Smooth muscle cell (in vitro differentiated cells): ENCODE data around the gene B4GALT7. TPM values are rescaled to one million over a fixed set of nuclear protein-coding genes. Genes with fewer than 3 reads are reported as not detected.
"Not testable (repeated sequence)": the region's sequence is repeated elsewhere in the genome, so short reads cannot be mapped to it uniquely, and the experiment has no call there.

Experiments
- DNase-seq: peaks from one replicate; lab custom pipeline; 2025; ENCODE audit not compliant: unreplicated experiment; lab: John Stamatoyannopoulos, UW
- H2AFZ ChIP-seq: fragments of 200-600 bp; sonication (generic); 2 replicates; pipeline ENCODE4 v1.6.0; 2016; ENCODE audit warnings: antibody characterized with exemption, low read depth, mild to moderate bottlenecking
- H3F3A ChIP-seq: fragments of 200-600 bp; sonication (generic); 2 replicates; pipeline ENCODE4 v1.6.0; 2017; ENCODE audit warnings: antibody characterized with exemption, low read depth
- H3K27ac ChIP-seq: fragments of 200-600 bp; sonication (generic); 2 replicates; pipeline ENCODE4 v1.5.1; 2016; ENCODE audit warnings: low read depth, mild to moderate bottlenecking
- H3K27me3 ChIP-seq: fragments of 200-600 bp; sonication (generic); 2 replicates; pipeline ENCODE4 v1.6.1; 2016; ENCODE audit warnings: low read depth, mild to moderate bottlenecking
- H3K36me3 ChIP-seq: fragments of 200-600 bp; sonication (generic); 2 replicates; pipeline ENCODE4 v1.5.1; 2016; ENCODE audit warnings: low read depth
- H3K4me1 ChIP-seq: fragments of 200-600 bp; sonication (generic); 2 replicates; pipeline ENCODE4 v1.5.1; 2016; ENCODE audit warnings: low read depth
- H3K4me2 ChIP-seq: fragments of 200-600 bp; sonication (generic); 2 replicates; pipeline ENCODE4 v1.6.0; 2016; ENCODE audit warnings: mild to moderate bottlenecking
- H3K4me3 ChIP-seq: fragments of 200-600 bp; sonication (generic); 2 replicates; pipeline ENCODE4 v1.5.1; 2016; ENCODE audit warnings: mild to moderate bottlenecking
- H3K79me2 ChIP-seq: fragments of 200-600 bp; sonication (generic); 2 replicates; pipeline ENCODE4 v1.6.0; 2016; ENCODE audit warnings: low read depth, mild to moderate bottlenecking
- H3K9ac ChIP-seq: fragments of 200-600 bp; sonication (generic); 2 replicates; pipeline ENCODE4 v1.6.0; 2016; ENCODE audit warnings: low read depth
- H3K9me3 ChIP-seq: fragments of 200-600 bp; sonication (generic); replicated peaks from 2 replicates; pipeline ENCODE4 v1.5.1; 2016; ENCODE audit warnings: low read depth
- H4K20me1 ChIP-seq: fragments of 200-600 bp; sonication (generic); 2 replicates; pipeline ENCODE4 v1.6.0; 2016; ENCODE audit warnings: low read depth
- WGBS: methylation state at CpG from one replicate; pipeline ENCODE4 v1.1.7; 2016; ENCODE audit warnings: low lambda C conversion rate; 5-methylcytosine and 5-hydroxymethylcytosine counted together
- polyA plus RNA-seq: library from polyadenylated mRNA; unstranded; fragments of >200 nt; fragmentation: Nextera tagmentation; extraction: Ambion mirVana; gene quantifications from 2 replicates; pipeline ENCODE4 v1.2.1, GENCODE V29; 2016
- total RNA-seq: library from RNA; depleted of rRNA; stranded (reverse); fragments of >200 nt; gene quantifications from 2 replicates; pipeline ENCODE4 v1.2.3, GENCODE V29; 2014
- TF ChIP-seq, protein P1 (sequence below): fragments of 200-600 bp; sonication (generic); IDR thresholded peaks from 2 replicates; pipeline ENCODE4 v1.5.1; 2017; ENCODE audit warnings: borderline replicate concordance, mild to moderate bottlenecking, antibody characterized with exemption; ENCODE audit not compliant: insufficient read depth, poor library complexity, severe bottlenecking

B4GALT7 gene
- total and polyA plus RNA-seq, 2 experiments from 2014 or later, result 34.6 to 72.8 TPM

DNA sequence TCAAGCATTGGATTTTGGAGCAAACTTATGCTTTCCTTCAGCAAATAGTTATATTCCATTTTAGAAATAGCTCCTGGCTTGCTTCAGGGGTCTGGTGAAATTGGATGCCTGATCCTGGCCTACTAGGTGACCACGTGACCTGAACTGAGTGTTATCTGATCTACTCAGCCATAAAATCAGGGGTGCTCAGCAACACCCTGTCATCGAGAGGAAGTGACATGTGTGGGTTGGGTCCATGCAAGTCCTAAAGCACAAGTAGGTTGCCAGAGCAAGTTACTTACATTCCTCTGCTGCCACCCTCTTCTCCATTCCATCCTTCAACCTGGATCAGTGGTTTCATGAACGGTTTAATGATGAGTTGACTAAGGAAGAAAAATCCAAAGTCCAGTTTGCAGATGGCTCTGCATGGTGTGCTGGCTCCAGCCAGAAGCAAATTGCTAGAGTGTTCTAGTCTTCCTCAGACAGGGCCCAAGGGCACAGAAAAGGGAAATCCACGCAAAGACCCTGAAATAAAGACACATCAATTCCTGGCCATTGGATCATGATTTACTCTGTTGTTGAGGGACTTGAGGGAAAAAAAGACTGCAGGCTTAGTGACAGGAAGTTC, 42.8 kb upstream of the B4GALT7 start:
- H2AFZ ChIP-seq, result no peak overlapping the region
- no peak overlapping the region for H3K4me2 ChIP-seq
- no peaks in the 10 kb centered on the region for H3K9me3 ChIP-seq
- peaks cover 17% of the 10 kb centered on the region for H4K20me1 ChIP-seq
- H3K9ac ChIP-seq, result no peak overlapping the region
- no peaks in the 10 kb centered on the region for H3F3A ChIP-seq
- DNase-seq, result no peak
- no peak overlapping the region for H3K4me3 ChIP-seq
- H3K4me1 ChIP-seq, result peaks cover 19% of the 10 kb centered on the region
- peaks cover 26% of the 10 kb centered on the region for H3K79me2 ChIP-seq
- TF ChIP-seq, protein P1, sequence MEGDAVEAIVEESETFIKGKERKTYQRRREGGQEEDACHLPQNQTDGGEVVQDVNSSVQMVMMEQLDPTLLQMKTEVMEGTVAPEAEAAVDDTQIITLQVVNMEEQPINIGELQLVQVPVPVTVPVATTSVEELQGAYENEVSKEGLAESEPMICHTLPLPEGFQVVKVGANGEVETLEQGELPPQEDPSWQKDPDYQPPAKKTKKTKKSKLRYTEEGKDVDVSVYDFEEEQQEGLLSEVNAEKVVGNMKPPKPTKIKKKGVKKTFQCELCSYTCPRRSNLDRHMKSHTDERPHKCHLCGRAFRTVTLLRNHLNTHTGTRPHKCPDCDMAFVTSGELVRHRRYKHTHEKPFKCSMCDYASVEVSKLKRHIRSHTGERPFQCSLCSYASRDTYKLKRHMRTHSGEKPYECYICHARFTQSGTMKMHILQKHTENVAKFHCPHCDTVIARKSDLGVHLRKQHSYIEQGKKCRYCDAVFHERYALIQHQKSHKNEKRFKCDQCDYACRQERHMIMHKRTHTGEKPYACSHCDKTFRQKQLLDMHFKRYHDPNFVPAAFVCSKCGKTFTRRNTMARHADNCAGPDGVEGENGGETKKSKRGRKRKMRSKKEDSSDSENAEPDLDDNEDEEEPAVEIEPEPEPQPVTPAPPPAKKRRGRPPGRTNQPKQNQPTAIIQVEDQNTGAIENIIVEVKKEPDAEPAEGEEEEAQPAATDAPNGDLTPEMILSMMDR, result no peak
- no peaks in the 10 kb centered on the region for H3K27me3 ChIP-seq
- 52% methylated on average over 4 of the region's 4 CpGs for WGBS
- no peaks in the 10 kb centered on the region for H3K36me3 ChIP-seq
- H3K27ac ChIP-seq, result no peak overlapping the region

DNA sequence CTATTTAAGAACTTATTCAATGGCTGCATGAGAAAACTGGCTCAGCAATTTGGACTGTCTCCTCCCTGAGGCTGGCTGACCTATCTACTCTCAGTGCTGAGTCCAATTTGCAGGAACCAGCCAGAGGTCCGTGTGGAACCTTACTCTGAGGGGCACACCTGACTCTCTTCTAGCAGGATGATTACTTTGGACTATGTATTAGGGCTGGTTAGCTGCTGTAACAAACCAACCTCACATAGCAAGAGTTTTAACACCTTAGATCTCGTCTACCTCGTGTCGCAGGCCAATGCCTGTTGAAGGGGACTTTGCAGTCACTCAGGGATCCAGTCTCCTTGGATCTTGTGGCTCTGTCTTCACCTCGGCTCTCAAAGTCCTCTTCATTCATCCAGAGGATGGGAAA, 42.1 kb upstream of the B4GALT7 start:
- no peak for DNase-seq
- Histone ChIP-seq H3K4me3 (no peak overlapping the region), H3K9me3 (no peaks in the 10 kb centered on the region), H3K36me3 (no peaks in the 10 kb centered on the region), H3F3A (no peaks in the 10 kb centered on the region), H4K20me1 (peaks cover 10% of the 10 kb centered on the region), H3K4me1 (peaks cover 14% of the 10 kb centered on the region), H3K9ac (no peak overlapping the region), H3K4me2 (no peak overlapping the region), H3K27me3 (no peaks in the 10 kb centered on the region), H2AFZ (no peak overlapping the region), H3K27ac (no peak overlapping the region), H3K79me2 (peaks cover 19% of the 10 kb centered on the region)
- WGBS, result 90% methylated on average over 5 of the region's 5 CpGs
- TF ChIP-seq, protein P1, result no peak

- not testable (repeated sequence) for H3K27ac ChIP-seq, H3K36me3 ChIP-seq, H3K79me2 ChIP-seq, H3K27me3 ChIP-seq, H3K4me2 ChIP-seq, H3K9me3 ChIP-seq, DNase-seq, H4K20me1 ChIP-seq, H3K9ac ChIP-seq, H3K4me1 ChIP-seq, H3F3A ChIP-seq, H3K4me3 ChIP-seq, H2AFZ ChIP-seq
- 57% methylated on average over 8 of the region's 8 CpGs for WGBS
These were observed 40.4 kb upstream of the B4GALT7 start for GRCh38 chr5:177559446-177559941.

GRCh38 chr5:177565046-177565445, 34.9 kb upstream of the B4GALT7 start:
- H3K36me3 ChIP-seq, result no peaks in the 10 kb centered on the region
- DNase-seq, result no peak
- no peaks in the 10 kb centered on the region for H3F3A ChIP-seq
- H3K4me1 ChIP-seq, result no peaks in the 10 kb centered on the region
- no peak overlapping the region for H2AFZ ChIP-seq
- H3K4me3 ChIP-seq, result no peak overlapping the region
- H3K9me3 ChIP-seq, result no peaks in the 10 kb centered on the region
- 87% methylated on average over 8 of the region's 8 CpGs for WGBS
- TF ChIP-seq, protein P1, result no peak
- no peaks in the 10 kb centered on the region for H3K79me2 ChIP-seq
- H3K9ac ChIP-seq, result no peak overlapping the region
- no peak overlapping the region for H3K27ac ChIP-seq
- H3K27me3 ChIP-seq, result no peaks in the 10 kb centered on the region
- H4K20me1 ChIP-seq, result no peaks in the 10 kb centered on the region
- H3K4me2 ChIP-seq, result no peak overlapping the region
